WTC11 (cell line): Measurements from ENCODE around the gene ITGA1. TPM values are rescaled to one million over a fixed set of nuclear protein-coding genes. Genes with fewer than 3 reads are reported as not detected.

Experiments
- ATAC-seq: fragments of 200-7000 bp; cut with Tn5 transposase; 2 replicates; pipeline ENCODE4 v1.10.0; 2021; ENCODE audit warnings: mild to moderate bottlenecking, moderate library complexity
- CTCF ChIA-PET: fragments of 300-600 bp; sonication (Branson Sonifier 250); formaldehyde crosslinking; loops from one replicate; lab custom pipeline; 2021; ENCODE audit warnings: antibody characterized with exemption; lab: Charles Lee
- POLR2A ChIA-PET: fragments of 350-600 bp; sonication (Branson Sonifier 250); formaldehyde crosslinking; loops from one replicate; lab custom pipeline; 2021; ENCODE audit warnings: antibody characterized with exemption; lab: Charles Lee
- DNase-seq: peaks from one replicate; pipeline ENCODE4 v3.0.0; 2021; ENCODE audit warnings: low spot score
- H3K27ac Mint-ChIP-seq: 2 replicates; pipeline ENCODE4 v1.8.0; 2021; ENCODE audit warnings: mixed read lengths
- H3K27me3 Mint-ChIP-seq: 2 replicates; pipeline ENCODE4 v1.8.0; 2021; ENCODE audit warnings: low read depth, mild to moderate bottlenecking, moderate library complexity, mixed read lengths
- H3K36me3 Mint-ChIP-seq: 2 replicates; pipeline ENCODE4 v1.8.0; 2021; ENCODE audit warnings: mixed read lengths
- H3K4me1 Mint-ChIP-seq: 2 replicates; pipeline ENCODE4 v1.8.0; 2022; ENCODE audit warnings: mixed read lengths
- H3K4me3 Mint-ChIP-seq: 2 replicates; pipeline ENCODE4 v1.8.0; 2021; ENCODE audit warnings: mild to moderate bottlenecking, moderate library complexity, mixed read lengths
- H3K9me3 Mint-ChIP-seq: 2 replicates; pipeline ENCODE4 v1.8.0; 2021; ENCODE audit warnings: mixed read lengths
- CBFB ChIP-seq: sonication (generic); formaldehyde crosslinking; IDR thresholded peaks from 2 replicates; pipeline ENCODE4 v1.8.1; 2022; ENCODE audit warnings: mild to moderate bottlenecking, low read depth, missing genetic modification reagents
- ETV6 ChIP-seq: sonication (generic); formaldehyde crosslinking; IDR thresholded peaks from 2 replicates; pipeline ENCODE4 v1.8.1; 2022; ENCODE audit warnings: mild to moderate bottlenecking, missing genetic modification reagents
- FOXJ3 ChIP-seq: sonication (generic); formaldehyde crosslinking; IDR thresholded peaks from 2 replicates; pipeline ENCODE4 v1.9.0; 2021; ENCODE audit warnings: missing genetic modification reagents, mild to moderate bottlenecking, borderline replicate concordance
- HMGA2 ChIP-seq: fragments of 250-450 bp; sonication (Bioruptor Pico); IDR thresholded peaks from 2 replicates; pipeline ENCODE4 v1.4.0; 2021; ENCODE audit warnings: mild to moderate bottlenecking, moderate library complexity
- JAZF1 ChIP-seq: fragments of 250-450 bp; sonication (Bioruptor Pico); IDR thresholded peaks from 2 replicates; pipeline ENCODE4 v1.9.0; 2021; ENCODE audit warnings: moderate library complexity, mild to moderate bottlenecking, inconsistent platforms
- KAT7 ChIP-seq: sonication (generic); formaldehyde crosslinking; IDR thresholded peaks from 2 replicates; pipeline ENCODE4 v1.8.1; 2023; ENCODE audit warnings: missing genetic modification reagents, mild to moderate bottlenecking, borderline replicate concordance
- MXD4 ChIP-seq: fragments of 250-450 bp; sonication (Bioruptor Pico); IDR thresholded peaks from 2 replicates; pipeline ENCODE4 v1.8.0; 2021; ENCODE audit warnings: mild to moderate bottlenecking, moderate library complexity, borderline replicate concordance
- NFATC4 ChIP-seq: fragments of 250-450 bp; sonication (Bioruptor Pico); IDR thresholded peaks from 2 replicates; pipeline ENCODE4 v1.9.0; 2021; ENCODE audit warnings: mild to moderate bottlenecking
- PRRX2 ChIP-seq: fragments of 250-450 bp; sonication (Bioruptor Pico); IDR thresholded peaks from 2 replicates; pipeline ENCODE4 v1.8.0; 2021; ENCODE audit warnings: mild to moderate bottlenecking
- SMAD3 ChIP-seq: sonication (generic); formaldehyde crosslinking; IDR thresholded peaks from 2 replicates; pipeline ENCODE4 v1.8.0; 2022; ENCODE audit warnings: missing genetic modification reagents, mild to moderate bottlenecking, borderline replicate concordance
- TP53 ChIP-seq: sonication (generic); formaldehyde crosslinking; IDR thresholded peaks from 2 replicates; pipeline ENCODE4 v1.8.1; 2023; ENCODE audit warnings: mild to moderate bottlenecking, missing genetic modification reagents
- ZBTB21 ChIP-seq: sonication (generic); formaldehyde crosslinking; IDR thresholded peaks from 2 replicates; pipeline ENCODE4 v1.8.1; 2023; ENCODE audit warnings: mild to moderate bottlenecking, missing genetic modification reagents, borderline replicate concordance
- ZNF219 ChIP-seq: sonication (generic); formaldehyde crosslinking; IDR thresholded peaks from 2 replicates; pipeline ENCODE4 v1.8.0; 2023; ENCODE audit warnings: missing genetic modification reagents, mild to moderate bottlenecking, borderline replicate concordance
- ZNF281 ChIP-seq: sonication (generic); formaldehyde crosslinking; IDR thresholded peaks from 2 replicates; pipeline ENCODE4 v1.8.0; 2023; ENCODE audit warnings: mild to moderate bottlenecking, missing genetic modification reagents
- ZNF317 ChIP-seq: sonication (generic); formaldehyde crosslinking; IDR thresholded peaks from 2 replicates; pipeline ENCODE4 v1.8.1; 2023; ENCODE audit warnings: low read depth, mild to moderate bottlenecking, moderate library complexity, missing genetic modification reagents, borderline replicate concordance
- ZNF396 ChIP-seq: fragments of 250-450 bp; sonication (Bioruptor Pico); IDR thresholded peaks from 2 replicates; pipeline ENCODE4 v1.8.0; 2021; ENCODE audit warnings: mild to moderate bottlenecking, moderate library complexity, borderline replicate concordance
- ZNF423 ChIP-seq: fragments of 250-450 bp; sonication (Bioruptor Pico); IDR thresholded peaks from 2 replicates; pipeline ENCODE4 v2.1.2; 2022; ENCODE audit warnings: mild to moderate bottlenecking, moderate library complexity
- ZNF425 ChIP-seq: fragments of 250-450 bp; sonication (Bioruptor Pico); conservative IDR thresholded peaks from 2 replicates; pipeline ENCODE4 v1.9.0; 2021; ENCODE audit warnings: mild to moderate bottlenecking
- total RNA-seq: library from RNA; stranded (reverse); gene quantifications from 3 replicates; pipeline ENCODE4 v1.2.3, GENCODE V29; 2021
- TF ChIP-seq, protein P1 (sequence below): sonication (generic); formaldehyde crosslinking; IDR thresholded peaks from 2 replicates; pipeline ENCODE4 v1.8.1; 2023; ENCODE audit warnings: mild to moderate bottlenecking, missing genetic modification reagents, moderate library complexity
- TF ChIP-seq, protein P2 (sequence below): fragments of 250-450 bp; sonication (Bioruptor Pico); IDR thresholded peaks from 2 replicates; pipeline ENCODE4 v1.9.0; 2021; ENCODE audit warnings: mild to moderate bottlenecking
- TF ChIP-seq, protein P3 (sequence below): sonication (generic); formaldehyde crosslinking; conservative IDR thresholded peaks from 2 replicates; pipeline ENCODE4 v1.8.1; 2023; ENCODE audit warnings: mild to moderate bottlenecking, low read depth, missing genetic modification reagents, moderate library complexity
- TF ChIP-seq, protein P4 (sequence below): sonication (generic); formaldehyde crosslinking; IDR thresholded peaks from 2 replicates; pipeline ENCODE4 v1.8.1; 2022; ENCODE audit warnings: low read depth, mild to moderate bottlenecking, moderate library complexity, missing genetic modification reagents, borderline replicate concordance

The ITGA1 gene
- total RNA-seq, 1 experiment from 2014 or later, result 6.5 TPM

DNA sequence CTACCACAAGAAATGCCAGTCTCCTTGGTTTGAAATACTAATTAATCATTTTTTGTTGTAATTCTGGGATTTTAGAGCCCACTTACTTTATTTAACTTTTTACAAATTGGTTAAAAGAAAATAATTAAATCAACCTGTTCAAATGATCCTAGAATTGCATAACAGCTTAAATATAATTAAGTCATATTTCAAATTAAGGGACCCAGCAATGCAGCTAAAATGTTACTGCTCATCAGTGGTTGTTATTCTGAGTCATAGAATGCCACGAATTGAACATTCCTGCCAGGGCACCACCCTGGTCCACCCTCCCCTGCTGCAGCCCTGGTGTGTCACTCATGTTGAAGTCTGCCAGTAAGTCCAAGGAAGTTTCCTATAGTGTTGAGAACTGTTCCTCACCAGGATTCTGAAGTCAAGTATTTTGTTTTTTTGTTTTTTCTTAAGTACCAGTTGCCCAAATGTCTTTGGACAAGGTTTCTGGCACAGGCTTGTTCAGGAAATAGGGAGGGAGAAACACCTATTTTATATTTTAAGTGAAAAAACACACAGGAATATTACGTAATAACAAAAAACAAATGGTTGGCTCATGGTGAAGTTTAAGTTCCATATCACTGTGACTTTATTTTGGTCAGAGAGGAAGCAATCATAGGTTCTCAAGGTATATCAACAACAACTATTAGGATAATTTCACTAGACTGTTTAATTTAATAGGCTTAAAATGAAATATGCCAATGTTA is 4.3 kb upstream of the ITGA1 start (continued):
- TF ChIP-seq, protein P1, sequence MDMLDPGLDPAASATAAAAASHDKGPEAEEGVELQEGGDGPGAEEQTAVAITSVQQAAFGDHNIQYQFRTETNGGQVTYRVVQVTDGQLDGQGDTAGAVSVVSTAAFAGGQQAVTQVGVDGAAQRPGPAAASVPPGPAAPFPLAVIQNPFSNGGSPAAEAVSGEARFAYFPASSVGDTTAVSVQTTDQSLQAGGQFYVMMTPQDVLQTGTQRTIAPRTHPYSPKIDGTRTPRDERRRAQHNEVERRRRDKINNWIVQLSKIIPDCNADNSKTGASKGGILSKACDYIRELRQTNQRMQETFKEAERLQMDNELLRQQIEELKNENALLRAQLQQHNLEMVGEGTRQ, result no peak
- TF ChIP-seq FOXJ3 (CRISPR knock-in tag) (no peak), ZBTB21 (CRISPR knock-in tag) (no peak), CBFB (CRISPR knock-in tag) (no peak), ZNF425 (CRISPR knock-in tag) (no peak), JAZF1 (CRISPR knock-in tag) (no peak)
- TF ChIP-seq, protein P2, sequence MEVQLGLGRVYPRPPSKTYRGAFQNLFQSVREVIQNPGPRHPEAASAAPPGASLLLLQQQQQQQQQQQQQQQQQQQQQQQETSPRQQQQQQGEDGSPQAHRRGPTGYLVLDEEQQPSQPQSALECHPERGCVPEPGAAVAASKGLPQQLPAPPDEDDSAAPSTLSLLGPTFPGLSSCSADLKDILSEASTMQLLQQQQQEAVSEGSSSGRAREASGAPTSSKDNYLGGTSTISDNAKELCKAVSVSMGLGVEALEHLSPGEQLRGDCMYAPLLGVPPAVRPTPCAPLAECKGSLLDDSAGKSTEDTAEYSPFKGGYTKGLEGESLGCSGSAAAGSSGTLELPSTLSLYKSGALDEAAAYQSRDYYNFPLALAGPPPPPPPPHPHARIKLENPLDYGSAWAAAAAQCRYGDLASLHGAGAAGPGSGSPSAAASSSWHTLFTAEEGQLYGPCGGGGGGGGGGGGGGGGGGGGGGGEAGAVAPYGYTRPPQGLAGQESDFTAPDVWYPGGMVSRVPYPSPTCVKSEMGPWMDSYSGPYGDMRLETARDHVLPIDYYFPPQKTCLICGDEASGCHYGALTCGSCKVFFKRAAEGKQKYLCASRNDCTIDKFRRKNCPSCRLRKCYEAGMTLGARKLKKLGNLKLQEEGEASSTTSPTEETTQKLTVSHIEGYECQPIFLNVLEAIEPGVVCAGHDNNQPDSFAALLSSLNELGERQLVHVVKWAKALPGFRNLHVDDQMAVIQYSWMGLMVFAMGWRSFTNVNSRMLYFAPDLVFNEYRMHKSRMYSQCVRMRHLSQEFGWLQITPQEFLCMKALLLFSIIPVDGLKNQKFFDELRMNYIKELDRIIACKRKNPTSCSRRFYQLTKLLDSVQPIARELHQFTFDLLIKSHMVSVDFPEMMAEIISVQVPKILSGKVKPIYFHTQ (CRISPR knock-in tag), result no peak
- TF ChIP-seq, all 79 proteins: peak for 0

GRCh38 chr5:52784737-52785136 is 3.0 kb upstream of the ITGA1 start:
- ChIA-PET POLR2A (no interaction called here), CTCF (no interaction called here)
- no peaks in the 10 kb centered on the region for H3K36me3 Mint-ChIP-seq
- peaks cover 21% of the 10 kb centered on the region for H3K4me1 Mint-ChIP-seq
- ATAC-seq (no peak), DNase-seq (no peak)
- peaks cover 4% of the 10 kb centered on the region; the same call in 1 of the 2 replicates for H3K27me3 Mint-ChIP-seq
- peaks cover 8% of the 10 kb centered on the region; the same call in 1 of the 2 replicates for H3K9me3 Mint-ChIP-seq
- H3K27ac Mint-ChIP-seq, result no peak overlapping the region
- H3K4me3 Mint-ChIP-seq, result no peak overlapping the region
- TF ChIP-seq FOXJ3 (CRISPR knock-in tag) (no peak), ZNF396 (no peak), ZNF219 (CRISPR knock-in tag) (no peak), ETV6 (CRISPR knock-in tag) (no peak), ZNF281 (no peak), TP53 (CRISPR knock-in tag) (no peak), PRRX2 (CRISPR knock-in tag) (no peak), NFATC4 (no peak), KAT7 (CRISPR knock-in tag) (no peak), SMAD3 (CRISPR knock-in tag) (no peak), ZNF317 (no peak), ZNF423 (CRISPR knock-in tag) (no peak), MXD4 (CRISPR knock-in tag) (no peak), HMGA2 (CRISPR knock-in tag) (no peak)
- TF ChIP-seq, protein P3, sequence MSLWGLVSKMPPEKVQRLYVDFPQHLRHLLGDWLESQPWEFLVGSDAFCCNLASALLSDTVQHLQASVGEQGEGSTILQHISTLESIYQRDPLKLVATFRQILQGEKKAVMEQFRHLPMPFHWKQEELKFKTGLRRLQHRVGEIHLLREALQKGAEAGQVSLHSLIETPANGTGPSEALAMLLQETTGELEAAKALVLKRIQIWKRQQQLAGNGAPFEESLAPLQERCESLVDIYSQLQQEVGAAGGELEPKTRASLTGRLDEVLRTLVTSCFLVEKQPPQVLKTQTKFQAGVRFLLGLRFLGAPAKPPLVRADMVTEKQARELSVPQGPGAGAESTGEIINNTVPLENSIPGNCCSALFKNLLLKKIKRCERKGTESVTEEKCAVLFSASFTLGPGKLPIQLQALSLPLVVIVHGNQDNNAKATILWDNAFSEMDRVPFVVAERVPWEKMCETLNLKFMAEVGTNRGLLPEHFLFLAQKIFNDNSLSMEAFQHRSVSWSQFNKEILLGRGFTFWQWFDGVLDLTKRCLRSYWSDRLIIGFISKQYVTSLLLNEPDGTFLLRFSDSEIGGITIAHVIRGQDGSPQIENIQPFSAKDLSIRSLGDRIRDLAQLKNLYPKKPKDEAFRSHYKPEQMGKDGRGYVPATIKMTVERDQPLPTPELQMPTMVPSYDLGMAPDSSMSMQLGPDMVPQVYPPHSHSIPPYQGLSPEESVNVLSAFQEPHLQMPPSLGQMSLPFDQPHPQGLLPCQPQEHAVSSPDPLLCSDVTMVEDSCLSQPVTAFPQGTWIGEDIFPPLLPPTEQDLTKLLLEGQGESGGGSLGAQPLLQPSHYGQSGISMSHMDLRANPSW (CRISPR knock-in tag), result no peak
- TF ChIP-seq, protein P4, sequence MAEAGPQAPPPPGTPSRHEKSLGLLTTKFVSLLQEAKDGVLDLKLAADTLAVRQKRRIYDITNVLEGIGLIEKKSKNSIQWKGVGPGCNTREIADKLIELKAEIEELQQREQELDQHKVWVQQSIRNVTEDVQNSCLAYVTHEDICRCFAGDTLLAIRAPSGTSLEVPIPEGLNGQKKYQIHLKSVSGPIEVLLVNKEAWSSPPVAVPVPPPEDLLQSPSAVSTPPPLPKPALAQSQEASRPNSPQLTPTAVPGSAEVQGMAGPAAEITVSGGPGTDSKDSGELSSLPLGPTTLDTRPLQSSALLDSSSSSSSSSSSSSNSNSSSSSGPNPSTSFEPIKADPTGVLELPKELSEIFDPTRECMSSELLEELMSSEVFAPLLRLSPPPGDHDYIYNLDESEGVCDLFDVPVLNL (CRISPR knock-in tag), result no peak
